ENCODE measurements around the gene AXIN2. TPM values are rescaled to one million over a fixed set of nuclear protein-coding genes. Genes with fewer than 3 reads are reported as not detected.

AXIN2 gene
- total RNA-seq, 4 donors from 2014 or later: 9.9 to 27.2 (median 17.9) TPM

DNA sequence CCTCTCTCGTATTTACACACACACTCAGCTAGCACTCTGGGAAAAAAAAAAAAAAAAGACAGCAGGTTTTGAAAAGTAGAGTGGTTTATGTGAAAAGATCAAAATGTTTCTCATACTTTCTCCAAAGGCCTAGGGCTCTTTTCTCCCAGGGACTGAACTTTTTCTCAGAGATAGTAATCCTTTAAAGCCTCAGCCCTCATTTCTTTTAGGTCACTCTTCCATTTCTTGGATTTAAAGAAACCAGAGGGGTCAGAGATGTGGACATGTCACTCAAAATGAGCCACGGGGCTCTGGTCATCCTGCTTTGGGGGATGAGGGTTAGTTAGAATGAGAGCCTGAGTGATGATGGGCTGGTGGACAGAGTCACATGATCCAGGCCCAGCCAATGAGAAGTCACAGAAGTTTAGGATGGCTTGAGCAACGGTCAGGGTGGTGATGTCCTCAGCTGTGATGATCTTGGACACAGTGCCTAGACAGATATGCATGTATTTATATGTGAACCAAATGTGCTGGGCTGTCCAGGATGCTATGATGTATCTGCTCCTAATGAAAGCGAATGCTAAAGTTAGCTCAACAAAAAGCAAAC is 33.7 kb upstream of the AXIN2 start:
- Histone ChIP-seq H3K36me3 (no peaks in the 10 kb centered on the region), H3K27ac (no peak overlapping the region), H3K4me3 (no peak overlapping the region), H3K27me3 (no peaks in the 10 kb centered on the region), H3K4me1 (no peaks in the 10 kb centered on the region), H3K9me3 (no peaks in the 10 kb centered on the region)
- no peak for ATAC-seq
- intact Hi-C loops (cut with DNase I; ENCODE audit: low total_unique reads): no loop called here
- DNase-seq: no peak
- in situ Hi-C loops (cut with MboI; ENCODE audit: low sequenced_read_pairs in 4 of 4): no loop called here
- no peak for TF ChIP-seq POLR2A (IDR thresholded peaks at IDR 0.05)
- TF ChIP-seq, protein P1, sequence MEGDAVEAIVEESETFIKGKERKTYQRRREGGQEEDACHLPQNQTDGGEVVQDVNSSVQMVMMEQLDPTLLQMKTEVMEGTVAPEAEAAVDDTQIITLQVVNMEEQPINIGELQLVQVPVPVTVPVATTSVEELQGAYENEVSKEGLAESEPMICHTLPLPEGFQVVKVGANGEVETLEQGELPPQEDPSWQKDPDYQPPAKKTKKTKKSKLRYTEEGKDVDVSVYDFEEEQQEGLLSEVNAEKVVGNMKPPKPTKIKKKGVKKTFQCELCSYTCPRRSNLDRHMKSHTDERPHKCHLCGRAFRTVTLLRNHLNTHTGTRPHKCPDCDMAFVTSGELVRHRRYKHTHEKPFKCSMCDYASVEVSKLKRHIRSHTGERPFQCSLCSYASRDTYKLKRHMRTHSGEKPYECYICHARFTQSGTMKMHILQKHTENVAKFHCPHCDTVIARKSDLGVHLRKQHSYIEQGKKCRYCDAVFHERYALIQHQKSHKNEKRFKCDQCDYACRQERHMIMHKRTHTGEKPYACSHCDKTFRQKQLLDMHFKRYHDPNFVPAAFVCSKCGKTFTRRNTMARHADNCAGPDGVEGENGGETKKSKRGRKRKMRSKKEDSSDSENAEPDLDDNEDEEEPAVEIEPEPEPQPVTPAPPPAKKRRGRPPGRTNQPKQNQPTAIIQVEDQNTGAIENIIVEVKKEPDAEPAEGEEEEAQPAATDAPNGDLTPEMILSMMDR (IDR thresholded peaks at IDR 0.05 in 4 of 5, conservative IDR thresholded peaks at IDR 0.05 in 1 of 5): no peak

DNA sequence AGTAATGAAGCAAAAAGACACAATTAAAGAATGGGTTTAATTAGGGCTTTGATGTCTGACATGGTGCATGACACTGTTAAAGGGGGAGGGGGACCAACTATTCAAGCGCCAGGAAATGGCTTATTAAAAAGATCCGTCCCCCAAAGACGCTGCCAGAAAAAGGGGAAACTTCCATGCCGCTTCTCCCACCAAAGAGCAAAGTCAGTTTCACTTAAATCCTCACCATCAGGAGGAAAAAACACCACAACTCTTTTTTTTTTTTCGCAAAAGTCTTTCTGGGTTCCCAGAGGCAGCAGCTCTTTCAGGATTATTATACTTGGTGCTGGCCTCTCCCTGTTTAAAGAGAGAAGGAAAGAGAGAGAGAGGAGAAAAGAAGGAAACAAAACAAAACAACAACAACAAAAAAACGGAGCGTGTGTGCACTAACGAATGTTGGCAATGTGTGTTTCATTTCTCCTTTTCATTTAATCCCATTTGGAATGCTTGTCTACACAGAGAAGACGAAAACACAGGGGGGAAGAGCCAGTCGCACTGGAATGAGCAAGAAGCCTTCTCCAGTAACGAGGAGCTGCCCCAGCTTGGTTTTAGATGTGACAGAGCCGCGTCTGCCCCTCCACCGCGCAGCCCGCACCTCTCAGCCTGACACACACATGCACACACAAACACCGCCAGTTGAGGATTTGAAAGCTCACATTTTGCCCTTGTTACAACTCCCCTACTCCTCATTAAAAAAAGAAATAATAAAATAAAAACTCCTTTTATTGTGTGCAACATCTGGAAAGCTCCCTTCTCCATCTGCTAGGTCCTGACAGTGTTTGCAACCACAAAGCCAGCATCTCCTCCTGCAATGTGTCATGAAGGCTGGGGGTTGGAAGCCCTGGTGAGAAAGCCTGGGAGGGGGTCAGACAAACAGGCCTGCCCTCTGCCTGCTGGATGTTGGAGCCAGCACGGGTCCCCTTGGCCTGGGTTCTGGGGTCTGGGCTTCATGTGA is 32.7 kb upstream of the AXIN2 start:
- H3K36me3 ChIP-seq: no peaks in the 10 kb centered on the region
- H3K27me3 ChIP-seq: no peaks in the 10 kb centered on the region
- intact Hi-C loops (cut with DNase I; ENCODE audit: low total_unique reads): no loop called here
- H3K4me3 ChIP-seq: no peak overlapping the region
- H3K4me1 ChIP-seq: no peaks in the 10 kb centered on the region
- no peak for ATAC-seq
- H3K9me3 ChIP-seq: no peaks in the 10 kb centered on the region
- no peak for DNase-seq
- no peak for TF ChIP-seq POLR2A (IDR thresholded peaks at IDR 0.05)
- TF ChIP-seq, protein P1 (IDR thresholded peaks at IDR 0.05 in 4 of 5, conservative IDR thresholded peaks at IDR 0.05 in 1 of 5): no peak
- in situ Hi-C loops (cut with MboI; ENCODE audit: low sequenced_read_pairs in 4 of 4): no loop called here
- H3K27ac ChIP-seq: no peak overlapping the region

DNA sequence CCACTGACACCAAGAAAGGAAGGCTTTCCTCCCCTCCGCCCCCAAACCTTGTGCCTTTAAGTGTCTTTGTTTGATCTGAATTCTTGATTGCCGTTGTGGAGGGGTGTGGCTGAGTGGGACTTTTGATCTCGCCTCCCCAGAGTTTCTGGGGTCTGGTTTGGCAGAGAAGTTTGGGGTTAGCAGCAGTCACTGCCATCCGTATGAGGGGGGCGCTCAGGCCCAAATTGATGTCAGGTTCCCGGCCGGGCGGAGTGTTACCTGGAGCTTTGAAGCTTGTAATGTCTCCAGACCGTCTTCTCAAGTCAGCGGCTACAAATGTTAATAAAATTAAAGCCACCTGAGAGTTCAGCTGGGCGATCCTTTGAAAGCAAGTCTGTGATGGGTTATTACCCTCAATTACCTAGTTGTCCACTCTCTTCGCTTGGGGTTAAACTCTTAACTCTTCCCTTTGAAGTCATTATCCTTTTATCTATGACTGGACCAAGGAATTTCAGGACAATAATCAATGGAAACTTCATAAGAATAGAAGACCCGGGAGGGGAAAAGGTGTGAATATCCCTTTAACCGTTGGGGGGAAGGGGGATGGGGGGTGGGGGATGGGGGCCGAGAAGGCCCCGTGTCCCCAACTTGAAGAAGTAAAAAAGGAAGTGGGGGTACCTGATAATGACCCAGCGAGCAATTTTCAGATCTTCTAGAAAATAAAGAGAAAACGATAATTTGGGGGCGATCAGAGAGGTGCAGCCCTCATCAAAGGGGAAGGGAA is 31.8 kb upstream of the AXIN2 start:
- intact Hi-C loops (cut with DNase I; ENCODE audit: low total_unique reads) (no loop called here), in situ Hi-C loops (cut with MboI; ENCODE audit: low sequenced_read_pairs in 4 of 4) (no loop called here)
- Histone ChIP-seq H3K4me1 (no peaks in the 10 kb centered on the region), H3K9me3 (no peaks in the 10 kb centered on the region), H3K4me3 (no peak overlapping the region), H3K27ac (no peak overlapping the region), H3K27me3 (no peaks in the 10 kb centered on the region), H3K36me3 (no peaks in the 10 kb centered on the region)
- no peak for TF ChIP-seq POLR2A (IDR thresholded peaks at IDR 0.05)
- TF ChIP-seq, protein P1 (IDR thresholded peaks at IDR 0.05 in 4 of 5, conservative IDR thresholded peaks at IDR 0.05 in 1 of 5): no peak
- no peak for DNase-seq
- no peak for ATAC-seq

DNA sequence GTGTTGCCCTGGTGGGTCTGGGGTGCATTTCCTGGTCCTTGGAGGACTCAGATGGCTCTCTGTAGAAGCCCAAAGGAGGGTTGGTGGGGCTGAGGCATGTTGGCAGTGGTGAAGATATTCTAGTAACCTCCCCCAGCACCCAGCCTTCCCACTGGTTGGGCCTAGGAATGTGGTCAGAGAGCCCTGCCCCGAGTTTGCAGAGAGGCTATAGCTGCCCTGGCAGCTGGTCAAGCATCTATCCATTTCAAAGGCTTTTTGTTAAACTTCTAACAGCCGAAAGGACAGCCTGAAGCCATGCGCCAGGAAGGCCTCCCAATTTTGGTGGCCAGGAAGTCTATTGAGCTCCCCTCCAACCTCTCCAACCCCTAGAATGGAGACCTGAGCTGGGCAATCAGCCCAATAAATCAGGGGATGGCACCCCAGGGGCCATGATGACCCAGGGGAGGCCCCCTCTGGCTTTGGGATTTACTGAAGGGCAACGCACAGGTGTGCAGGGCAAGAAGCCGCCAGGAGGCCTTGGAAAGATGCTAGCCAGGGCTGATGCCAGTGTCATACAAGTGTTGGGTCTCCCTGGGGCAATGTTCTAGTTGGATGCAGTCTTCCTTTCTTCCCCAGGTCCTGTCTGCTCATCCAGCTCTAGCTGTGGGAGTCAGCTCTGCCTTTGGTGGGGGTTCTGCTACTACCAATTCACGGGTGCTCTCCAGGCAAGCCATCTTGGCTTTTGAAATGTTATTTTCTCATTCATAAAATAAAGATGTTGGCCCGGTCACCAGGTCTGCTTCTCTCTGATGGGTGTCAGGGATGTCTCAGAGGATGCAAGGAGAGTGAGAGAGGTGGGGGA is 30.9 kb upstream of the AXIN2 start:
- DNase-seq (no peak), ATAC-seq (no peak)
- in situ Hi-C loops (cut with MboI; ENCODE audit: low sequenced_read_pairs in 4 of 4) (no loop called here), intact Hi-C loops (cut with DNase I; ENCODE audit: low total_unique reads) (no loop called here)
- Histone ChIP-seq H3K9me3 (no peaks in the 10 kb centered on the region), H3K27ac (no peak overlapping the region), H3K4me3 (no peak overlapping the region), H3K36me3 (no peaks in the 10 kb centered on the region), H3K4me1 (no peaks in the 10 kb centered on the region), H3K27me3 (no peaks in the 10 kb centered on the region)
- no peak for TF ChIP-seq POLR2A (IDR thresholded peaks at IDR 0.05)
- TF ChIP-seq, protein P1 (IDR thresholded peaks at IDR 0.05 in 4 of 5, conservative IDR thresholded peaks at IDR 0.05 in 1 of 5): no peak
